NCI-H2196 treated with DMSO at 0.1 percent for 48 hours (cell line): ENCODE data around the gene C15orf40.
A peak's percentile ranks its signal among the peaks of the same experiment; 100 is the strongest.
"Not testable (repeated sequence)": the region's sequence is repeated elsewhere in the genome, so short reads cannot be mapped to it uniquely, and the experiment has no call there.

Experiments
- DNase-seq: peaks from one replicate; lab custom pipeline; 2025; ENCODE audit not compliant: unreplicated experiment; lab: John Stamatoyannopoulos, UW

C15orf40 gene

GRCh38 chr15:83011271-83012075 is at the start of gene C15orf40:
Gene C15orf40, minus strand, starts transcription at chr15:83011639. Its CDS starts 32 bp downstream, at chr15:83011607.
- DNase-seq: peak; percentile 56

- no peak for DNase-seq
Measured at GRCh38 chr15:83057696-83058376, 46.4 kb upstream of the C15orf40 start.

- DNase-seq: no peak
Measured at GRCh38 chr15:83057002-83057401, 45.6 kb upstream of the C15orf40 start.

GRCh38 chr15:83053151-83053550 is 41.7 kb upstream of the C15orf40 start:
- no peak for DNase-seq

- DNase-seq: no peak
Measured at GRCh38 chr15:83046558-83047127, 35.2 kb upstream of the C15orf40 start.

GRCh38 chr15:83044156-83044555 is 32.7 kb upstream of the C15orf40 start:
- DNase-seq: no peak

GRCh38 chr15:83039206-83039605 is 27.8 kb upstream of the C15orf40 start:
- no peak for DNase-seq

- DNase-seq: no peak
Measured at GRCh38 chr15:83036253-83036652, 24.8 kb upstream of the C15orf40 start.

GRCh38 chr15:83031234-83031633 is 19.8 kb upstream of the C15orf40 start:
- DNase-seq: not testable (repeated sequence)

GRCh38 chr15:83030021-83030420 is 18.6 kb upstream of the C15orf40 start:
- DNase-seq: no peak

- DNase-seq: no peak
Measured at GRCh38 chr15:83018436-83018835, 7.0 kb upstream of the C15orf40 start.

GRCh38 chr15:83016906-83017305 is 5.5 kb upstream of the C15orf40 start:
- no peak for DNase-seq

GRCh38 chr15:83015361-83015760 is 3.9 kb upstream of the C15orf40 start:
- no peak for DNase-seq

GRCh38 chr15:83014205-83014653 is 2.8 kb upstream of the C15orf40 start:
- no peak for DNase-seq

GRCh38 chr15:83012636-83013035 is 1.2 kb upstream of the C15orf40 start:
- DNase-seq: no peak

- no peak for DNase-seq
Measured at GRCh38 chr15:83012076-83012426, 612 bp upstream of the C15orf40 start.

GRCh38 chr15:83010709-83011270 is 649 bp downstream of the C15orf40 start:
- peak; percentile 20 for DNase-seq

- DNase-seq: not testable (repeated sequence)
Measured at GRCh38 chr15:83000672-83001031, 10.8 kb downstream of the C15orf40 start.

GRCh38 chr15:82999905-83000671 is 11.4 kb downstream of the C15orf40 start:
- DNase-seq: no peak

- no peak for DNase-seq
Measured at GRCh38 chr15:82999426-82999825, 12.0 kb downstream of the C15orf40 start.

GRCh38 chr15:82995938-82996337 is 15.5 kb downstream of the C15orf40 start:
- no peak for DNase-seq
